ENCODE measurements around the gene BRPF1.
"Not testable (repeated sequence)": the region's sequence is repeated elsewhere in the genome, so short reads cannot be mapped to it uniquely, and the experiment has no call there.

Gene BRPF1

DNA sequence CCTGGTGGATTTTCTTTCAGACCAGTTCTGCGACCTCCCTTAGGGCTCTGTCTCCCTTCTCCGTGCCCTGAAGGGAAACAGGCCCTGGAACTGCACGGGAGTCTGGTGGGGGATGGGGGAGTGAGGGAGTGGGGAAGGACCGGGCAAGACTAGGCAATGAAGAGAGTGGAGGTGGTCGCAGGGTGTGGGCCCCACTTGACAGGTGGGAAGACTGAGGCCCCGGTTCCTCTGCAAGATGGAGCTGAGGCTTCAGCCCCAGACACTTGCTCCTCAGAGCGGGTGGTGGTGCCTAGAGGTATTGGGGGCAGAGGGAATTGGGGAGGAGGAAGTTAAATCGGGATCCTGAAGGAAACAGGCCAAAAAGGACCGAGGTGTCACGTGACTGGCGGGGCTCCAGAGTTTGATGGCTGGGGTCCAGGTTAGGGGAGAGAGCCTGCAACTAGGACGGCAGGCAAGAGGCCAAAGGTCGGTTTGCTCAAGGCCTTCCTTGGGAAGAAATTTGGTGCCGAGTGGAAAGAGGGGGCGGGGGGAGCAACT lies 38.8 kb downstream of the BRPF1 start:
- DNase-seq = no peak

DNA sequence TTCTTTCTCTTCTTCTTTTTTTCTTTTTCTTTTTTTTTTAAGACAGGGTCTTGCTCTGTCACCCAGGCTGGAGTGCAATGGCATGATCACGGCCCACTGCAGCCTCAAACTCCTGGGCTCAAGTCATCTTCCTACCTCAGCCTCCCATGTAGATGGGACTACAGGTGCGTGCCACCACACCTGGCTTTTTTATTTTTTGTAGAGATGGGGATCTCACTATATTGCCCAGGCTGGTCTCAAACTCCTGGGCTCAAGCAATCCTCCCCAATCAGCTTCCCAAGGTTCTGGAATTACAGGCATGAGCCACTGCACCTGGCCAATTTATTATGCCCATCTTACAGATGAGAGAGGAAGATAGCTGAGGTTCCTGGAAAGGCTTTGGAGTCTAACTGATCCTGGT lies 39.5 kb downstream of the BRPF1 start:
- not testable (repeated sequence) for DNase-seq

DNA sequence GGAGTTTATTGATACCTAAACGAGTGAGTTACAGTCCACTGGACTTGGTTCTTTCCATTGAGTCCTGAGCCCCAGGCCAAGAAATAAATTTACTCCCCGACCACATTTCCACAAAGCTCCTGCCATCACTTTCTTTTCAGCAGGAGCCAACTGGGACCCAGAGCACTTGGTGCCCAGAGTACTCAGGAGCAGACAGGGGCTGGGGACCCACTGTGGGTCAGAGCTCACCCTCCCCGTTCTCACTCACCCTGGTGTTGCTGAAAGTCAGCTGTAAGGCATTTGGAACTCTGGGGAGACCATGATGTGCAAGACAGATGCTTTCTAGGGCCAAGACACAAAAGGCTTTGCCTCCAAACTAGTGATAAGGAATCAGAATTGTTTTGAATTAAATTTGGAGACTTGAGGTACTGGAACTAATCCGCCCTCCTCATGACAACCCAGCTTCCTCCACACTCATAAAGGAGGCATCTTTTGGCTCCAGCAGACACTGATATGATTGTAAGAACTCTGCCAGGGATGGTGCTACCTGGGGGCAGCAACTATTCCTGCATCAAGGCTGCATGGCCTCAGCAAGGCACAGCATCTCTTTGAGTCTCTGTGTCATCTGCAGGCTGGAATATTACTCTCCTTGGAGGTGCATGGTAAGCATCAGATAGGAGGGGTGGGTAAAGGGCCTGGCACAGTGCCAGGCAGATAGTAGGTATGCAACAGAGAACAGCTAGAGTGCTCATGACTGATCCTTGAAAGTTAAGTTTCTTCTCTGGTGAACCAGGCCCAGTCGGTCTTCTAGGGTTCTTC lies 45.6 kb downstream of the BRPF1 start:
- no peak for DNase-seq

DNA sequence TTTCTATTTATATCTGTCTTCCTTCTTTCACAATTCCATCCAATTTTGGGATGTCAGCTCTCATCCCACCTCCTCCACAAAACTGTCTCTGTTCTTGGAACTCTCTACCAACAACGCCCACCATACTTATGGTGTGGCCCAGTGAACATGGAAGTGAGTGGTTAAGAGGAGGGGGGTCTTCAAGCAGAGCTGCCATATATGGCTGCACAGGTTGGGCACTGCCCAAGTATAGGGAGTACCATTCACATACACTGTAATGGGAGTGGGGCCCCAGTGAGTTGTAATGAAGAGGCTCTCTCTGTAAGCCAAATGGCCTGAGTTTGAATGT lies 46.1 kb downstream of the BRPF1 start:
- DNase-seq = no peak

DNA sequence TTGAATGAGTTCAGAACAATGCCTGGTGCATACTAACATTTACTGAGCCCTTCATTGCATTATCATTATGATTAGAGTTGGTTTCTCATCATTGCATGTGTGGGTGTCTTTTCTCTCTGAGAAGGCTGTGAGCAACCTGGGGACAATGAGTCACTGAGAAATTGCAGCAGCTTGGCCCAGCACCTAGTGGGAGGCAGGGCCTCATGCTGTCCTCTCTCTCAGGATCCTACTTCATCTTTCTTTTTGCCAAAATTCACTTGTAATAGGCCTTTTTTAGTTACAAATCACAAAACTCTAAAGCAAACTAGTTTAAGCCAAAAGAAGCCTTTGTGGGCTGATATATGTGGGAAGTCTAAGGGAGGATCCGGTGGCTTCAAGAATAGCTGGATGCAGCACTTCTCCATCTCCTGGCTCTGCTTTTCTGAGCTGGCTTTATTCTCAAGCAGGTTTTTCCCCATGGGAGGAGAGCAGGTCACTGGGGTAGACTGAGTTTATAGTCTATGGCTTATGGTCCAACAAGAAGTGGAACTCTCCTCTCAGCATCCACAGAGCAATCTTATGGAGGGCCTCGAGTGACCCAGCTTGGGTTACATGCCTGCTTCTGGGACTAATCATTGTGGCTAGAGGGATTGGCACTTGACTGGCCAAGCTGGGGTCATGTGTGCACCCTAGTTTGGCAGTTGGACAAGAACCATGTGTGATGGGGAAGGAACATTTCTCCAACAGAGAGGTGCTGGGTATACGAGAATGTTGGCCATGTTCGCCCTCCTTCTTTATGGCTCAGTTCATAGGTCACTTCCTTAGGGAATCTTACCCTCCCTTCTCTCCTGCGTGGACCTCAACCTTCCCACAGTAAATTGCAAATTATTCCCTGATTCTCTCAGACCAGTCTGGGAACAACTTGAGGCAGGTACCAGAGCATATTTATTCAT lies 46.9 kb downstream of the BRPF1 start:
- DNase-seq = no peak

DNA sequence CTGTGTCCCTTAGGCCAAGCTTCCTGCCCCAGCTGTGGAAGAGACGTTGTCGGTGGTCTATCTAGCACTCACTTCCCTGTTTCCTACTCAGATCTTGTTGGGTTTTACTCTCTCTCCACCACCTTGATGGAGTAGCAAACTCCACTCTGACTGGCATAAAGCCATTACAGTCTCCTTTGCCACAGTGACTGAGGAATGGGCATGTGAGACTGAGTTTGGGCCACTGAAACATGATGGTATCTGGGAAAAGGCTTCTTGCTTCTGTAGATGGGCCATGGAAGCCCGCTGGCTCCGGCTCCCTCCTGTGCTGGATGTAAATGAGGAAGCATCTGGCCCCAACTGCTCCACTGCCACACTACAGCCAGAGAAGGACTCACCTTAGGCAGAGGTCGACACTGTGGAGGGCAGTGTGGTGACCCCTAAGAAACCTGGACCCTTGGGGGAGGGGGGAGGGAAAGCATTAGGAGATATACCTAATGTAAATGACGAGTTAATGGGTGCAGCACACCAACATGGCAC lies 47.6 kb downstream of the BRPF1 start:
- no peak for DNase-seq

DNA sequence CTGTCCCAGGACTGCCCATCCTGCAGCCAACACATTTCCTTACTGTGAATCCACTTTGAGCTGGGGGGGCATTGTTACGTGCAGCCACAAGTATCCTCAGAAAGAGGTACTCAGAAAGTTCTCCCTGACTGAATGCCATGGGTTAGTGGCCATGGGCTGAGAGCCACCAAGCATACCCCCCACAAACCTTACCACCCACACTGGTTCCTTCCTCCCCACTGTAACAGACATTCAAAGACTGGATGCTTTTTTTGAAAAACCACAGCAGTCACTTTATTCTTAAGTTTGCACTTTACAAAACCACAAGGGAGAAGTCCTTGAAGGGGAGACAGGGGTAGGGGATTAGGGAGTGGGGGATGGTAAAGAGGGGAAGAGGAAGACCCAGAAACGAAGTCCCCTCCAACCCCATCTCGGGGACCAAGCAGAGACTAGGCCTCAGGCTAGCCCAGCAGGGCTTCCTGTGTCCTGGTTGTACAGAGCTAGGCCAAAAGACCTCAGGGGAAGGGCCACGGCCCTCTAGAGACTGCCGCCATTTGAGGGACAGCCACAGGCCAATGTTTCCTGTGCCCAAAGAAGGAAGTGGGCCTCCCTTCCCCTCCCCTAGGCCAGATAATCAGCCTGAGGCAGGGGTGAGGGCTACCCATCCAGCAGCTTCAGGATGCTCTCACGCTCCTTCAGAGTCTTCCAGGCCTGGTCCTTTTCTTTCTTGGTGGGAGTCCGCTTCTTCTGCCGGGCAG lies 48.4 kb downstream of the BRPF1 start:
- no peak for DNase-seq

DNA sequence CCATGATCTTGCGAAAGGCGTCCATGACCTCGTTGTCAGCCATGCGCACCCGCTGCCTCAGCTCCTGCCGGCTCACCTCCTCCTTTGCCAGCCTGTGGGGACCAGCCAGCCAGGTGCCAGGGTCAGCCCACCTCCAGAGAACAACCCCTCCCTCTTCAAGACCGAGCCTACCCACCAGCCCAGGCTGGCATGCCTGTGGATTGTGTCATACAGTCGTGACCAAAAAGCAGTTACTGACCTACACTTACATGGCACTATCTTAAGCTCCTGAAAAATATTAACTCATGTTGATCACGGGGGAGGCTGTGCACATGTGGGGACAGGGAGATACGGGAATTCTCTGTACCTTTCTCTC lies 48.9 kb downstream of the BRPF1 start:
- no peak for DNase-seq

DNA sequence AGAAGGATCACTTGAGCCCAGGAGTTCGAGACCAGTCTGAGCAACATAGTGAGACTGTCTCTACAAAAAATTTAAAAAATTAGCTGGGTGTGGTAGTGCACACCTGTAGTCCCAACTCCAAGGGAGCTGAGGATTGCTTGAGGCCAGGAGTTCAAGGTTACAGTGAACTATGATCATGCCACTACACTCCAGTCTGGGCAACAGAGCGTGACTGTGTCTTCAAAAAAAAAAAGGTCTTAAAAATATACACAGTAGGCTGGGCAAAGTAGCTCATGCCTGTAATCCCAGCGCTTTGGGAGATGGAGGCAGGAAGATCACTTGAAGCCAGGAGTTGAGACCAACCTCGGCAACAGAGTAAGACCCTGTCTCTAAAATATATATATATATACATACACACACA lies 49.4 kb downstream of the BRPF1 start:
- DNase-seq = no peak

DNA sequence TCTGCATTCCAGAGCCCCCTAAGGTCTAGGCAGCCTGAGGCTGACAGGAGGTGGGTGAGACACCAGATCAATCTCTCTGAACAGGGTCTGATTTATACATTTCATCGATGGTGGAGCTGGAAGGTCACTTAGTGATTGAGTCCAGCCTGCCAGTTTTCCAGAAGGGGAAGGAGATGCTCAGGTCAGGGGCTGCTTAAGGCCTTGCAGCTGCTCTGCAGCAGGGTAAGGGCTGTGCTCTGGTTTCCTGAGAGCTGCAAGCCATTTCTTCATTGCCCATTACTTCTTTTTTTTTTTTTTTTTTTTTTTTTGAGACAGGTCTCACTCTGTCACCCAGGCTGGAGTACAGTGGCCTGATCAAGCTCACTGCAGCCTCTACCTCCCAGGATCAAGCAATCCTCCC lies 50.0 kb downstream of the BRPF1 start:
- DNase-seq = no peak

DNA sequence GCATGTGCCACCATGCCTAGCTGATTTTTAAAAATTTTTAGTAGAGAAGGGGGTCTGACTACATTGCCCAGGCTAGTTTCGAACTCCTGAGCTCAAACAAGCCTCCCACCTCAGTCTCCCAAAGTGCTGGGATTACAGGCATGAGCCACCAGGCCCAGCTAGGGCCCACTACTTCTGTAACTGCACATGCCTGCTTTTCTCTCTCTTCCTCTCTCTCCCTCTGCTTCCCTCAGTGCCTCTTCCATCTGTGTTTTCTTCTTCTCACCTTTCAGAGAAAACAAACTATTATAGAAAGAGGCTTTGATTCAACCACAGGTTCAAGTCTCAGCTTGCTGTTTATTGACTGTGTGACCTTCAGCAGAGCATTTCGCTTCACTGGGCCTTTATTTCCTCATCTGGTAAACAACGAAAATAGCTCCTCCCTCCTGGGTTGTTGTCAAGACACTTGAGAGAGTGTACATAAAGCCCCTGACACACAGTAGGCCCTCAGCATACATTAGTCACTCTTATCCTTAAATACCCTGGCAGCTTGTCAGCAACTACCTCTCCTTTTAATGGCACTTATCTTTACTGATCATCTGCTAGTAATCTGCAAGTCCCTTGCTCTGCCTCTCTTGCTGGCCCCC lies 50.6 kb downstream of the BRPF1 start:
- no peak for DNase-seq

DNA sequence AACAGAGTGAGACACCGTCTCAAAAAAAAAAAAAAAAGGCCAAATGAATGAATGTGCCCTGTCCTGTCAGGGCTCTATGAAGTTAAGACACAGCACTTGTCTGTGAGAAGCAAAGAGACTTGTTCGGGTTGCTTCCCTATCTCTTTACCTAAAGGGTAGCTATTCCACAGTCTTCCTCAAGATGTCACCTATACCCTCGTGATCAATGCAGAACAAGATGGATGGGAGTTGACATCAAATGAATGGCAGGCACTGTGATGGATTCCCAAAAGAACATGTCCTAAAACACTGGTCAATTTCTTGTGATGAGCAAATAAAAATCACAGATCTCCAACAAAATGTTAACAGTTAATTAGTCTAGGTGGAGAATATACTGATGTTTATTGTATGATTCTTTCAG lies 51.2 kb downstream of the BRPF1 start:
- no peak for DNase-seq

DNA sequence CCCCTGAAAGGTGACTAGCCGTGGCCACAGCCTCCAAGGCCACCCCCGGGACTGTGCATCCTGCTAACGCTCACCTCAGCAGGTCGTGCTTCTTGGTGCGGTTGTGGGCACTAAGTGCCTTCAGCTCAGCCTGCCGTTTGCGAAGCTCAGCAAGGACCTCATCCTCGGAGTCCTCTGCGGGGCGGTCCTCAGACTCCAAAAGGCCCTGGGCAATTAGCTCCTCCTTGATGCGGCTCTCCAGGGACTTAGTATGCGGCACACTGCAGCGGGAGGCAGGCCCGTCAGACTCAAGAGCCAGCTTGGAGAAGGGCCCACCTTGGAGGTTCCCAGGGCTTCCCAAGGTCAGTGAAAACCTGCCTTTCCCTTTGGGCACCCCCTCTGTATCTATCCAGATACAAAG lies 52.4 kb downstream of the BRPF1 start:
- no peak for DNase-seq

DNA sequence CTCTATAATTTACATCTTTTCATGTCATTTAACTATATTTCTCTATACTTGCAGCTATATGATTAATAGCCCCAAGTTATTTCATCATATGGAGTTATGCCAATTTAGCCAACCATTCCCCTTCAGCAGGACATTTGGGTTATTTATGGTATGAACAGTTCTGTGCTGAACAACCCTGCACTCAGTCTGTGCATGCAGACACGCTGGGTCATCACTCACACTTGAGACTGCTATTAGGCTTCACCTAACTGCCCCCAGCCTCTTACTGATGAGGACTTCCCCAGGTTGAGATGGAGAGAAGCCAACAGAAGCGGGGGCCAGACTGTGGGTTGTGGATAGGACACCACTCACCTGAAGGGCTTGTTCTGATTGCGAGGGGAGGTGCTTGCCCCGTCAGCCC lies 53.4 kb downstream of the BRPF1 start:
- no peak for DNase-seq

DNA sequence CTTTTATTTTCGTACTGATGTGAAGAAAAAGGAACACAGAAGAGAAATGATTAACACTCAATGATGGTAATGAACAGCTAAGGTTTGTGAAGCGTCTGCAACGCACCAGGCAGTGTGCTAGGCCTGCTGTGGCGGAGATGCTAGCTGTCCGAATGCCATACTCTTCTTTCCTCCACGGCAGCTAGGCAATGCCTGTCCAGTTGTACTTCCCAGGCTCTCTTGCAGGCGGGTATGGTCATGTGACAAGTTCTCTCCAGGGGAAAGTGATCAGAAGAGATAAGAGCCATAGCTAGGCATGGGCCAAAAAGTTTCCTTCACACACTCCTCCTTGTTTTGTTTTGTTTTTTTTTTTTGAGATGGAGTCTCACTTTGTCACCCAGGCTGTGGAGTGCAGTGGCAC lies 54.1 kb downstream of the BRPF1 start:
- no peak for DNase-seq

DNA sequence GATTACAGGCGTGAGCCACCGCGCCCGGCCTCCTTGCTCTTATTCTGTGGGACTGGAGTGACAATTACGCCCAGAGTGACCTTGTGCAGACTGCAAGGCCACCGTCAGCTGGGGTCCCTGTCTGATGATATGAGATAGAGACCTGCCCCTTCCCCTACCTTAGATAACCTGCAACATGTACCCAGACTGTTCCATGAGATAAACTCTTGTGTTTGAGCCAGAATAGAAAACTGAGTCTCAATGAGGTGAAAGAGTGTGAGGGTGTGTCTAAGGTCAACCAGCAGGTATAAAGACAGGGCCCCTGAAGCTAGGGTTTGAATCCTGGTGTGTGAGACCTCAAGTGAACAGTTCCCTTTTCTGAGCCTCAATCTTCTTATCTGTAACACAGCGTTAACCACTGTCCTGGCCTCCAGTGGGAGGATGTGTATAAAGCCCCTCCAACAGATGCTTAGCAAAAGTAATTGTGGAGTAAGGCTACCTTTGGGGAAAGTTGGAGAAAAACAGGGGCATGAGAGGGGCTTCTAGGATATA lies 54.7 kb downstream of the BRPF1 start:
- no peak for DNase-seq

DNA sequence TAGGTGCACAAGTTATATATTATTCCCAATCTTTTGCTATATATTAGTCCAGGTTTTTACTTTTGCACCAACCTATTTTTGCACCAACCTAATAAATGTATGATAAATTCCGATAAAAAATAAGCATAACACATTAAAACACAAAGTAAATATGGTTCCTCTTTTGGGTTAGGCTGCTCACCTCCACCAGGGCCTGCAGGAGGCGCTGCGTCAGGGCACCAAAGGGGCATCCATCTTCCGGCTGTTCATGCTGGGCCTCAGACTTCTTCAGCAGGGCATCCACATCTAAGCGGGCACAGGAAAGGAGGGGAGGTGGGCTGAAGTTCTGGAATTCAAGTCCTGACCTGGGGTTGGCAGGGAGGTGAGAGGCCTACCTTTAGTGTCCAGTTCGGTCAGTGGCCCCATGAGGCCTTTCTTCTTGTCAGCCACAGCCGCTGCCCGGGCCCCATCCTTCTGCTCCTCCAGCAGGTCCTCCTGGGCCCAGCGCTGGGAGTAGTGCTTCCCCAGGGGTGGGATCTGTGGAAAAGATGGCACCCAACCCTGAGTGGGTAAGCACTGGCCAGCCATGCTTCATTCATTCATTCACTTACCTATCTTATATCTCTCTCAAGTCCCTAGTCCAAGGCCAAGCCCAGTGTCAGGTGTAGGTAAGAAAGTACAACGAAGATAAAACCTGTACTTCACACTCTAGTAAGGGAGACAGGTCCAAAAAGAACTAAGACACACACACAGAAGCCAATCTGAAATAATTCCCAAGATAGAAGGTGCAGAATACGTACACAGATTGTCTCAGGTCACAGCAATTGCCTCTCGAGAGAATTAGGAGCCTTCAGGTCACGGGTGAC lies 55.5 kb downstream of the BRPF1 start:
- DNase-seq = no peak

DNA sequence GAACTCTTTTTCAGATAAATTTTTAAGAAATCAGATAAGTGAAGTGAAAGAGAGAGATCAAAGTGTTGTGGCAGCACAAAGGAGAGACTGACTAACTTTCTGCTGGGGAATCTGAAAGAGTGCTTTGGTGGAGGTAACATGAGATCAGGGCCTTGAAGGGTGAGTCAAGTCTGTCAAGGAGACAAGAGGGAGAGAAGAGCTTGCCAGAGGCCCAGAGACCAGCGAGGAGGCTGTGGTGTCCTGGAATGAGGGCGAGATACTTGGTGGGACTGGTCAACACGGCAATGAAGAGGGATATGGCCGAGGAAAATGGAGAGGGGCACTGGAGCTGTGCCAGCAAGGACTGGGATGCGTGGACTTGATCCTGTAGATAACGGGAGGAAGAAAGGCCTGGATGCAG lies 56.2 kb downstream of the BRPF1 start:
- DNase-seq = no peak

DNA sequence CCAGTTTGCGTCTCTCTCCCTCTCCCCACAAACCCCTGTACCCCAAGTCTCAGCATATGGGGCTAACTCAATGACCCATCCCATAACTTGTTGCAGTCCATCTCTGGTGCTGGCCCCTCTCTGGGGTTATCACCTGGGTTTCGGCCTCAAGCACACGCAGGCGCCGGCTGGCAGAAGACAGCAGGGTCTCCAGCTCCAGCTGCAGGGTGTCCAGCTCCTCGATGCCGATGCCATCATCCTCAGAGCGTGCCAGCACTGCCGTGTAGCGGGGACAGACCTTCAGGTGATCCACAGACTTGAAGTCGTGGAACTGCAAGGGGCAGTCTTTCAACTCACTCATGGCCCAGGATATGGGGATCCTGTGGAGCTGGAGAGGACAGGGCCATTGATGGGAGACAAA lies 59.6 kb downstream of the BRPF1 start:
- no peak for DNase-seq

DNA sequence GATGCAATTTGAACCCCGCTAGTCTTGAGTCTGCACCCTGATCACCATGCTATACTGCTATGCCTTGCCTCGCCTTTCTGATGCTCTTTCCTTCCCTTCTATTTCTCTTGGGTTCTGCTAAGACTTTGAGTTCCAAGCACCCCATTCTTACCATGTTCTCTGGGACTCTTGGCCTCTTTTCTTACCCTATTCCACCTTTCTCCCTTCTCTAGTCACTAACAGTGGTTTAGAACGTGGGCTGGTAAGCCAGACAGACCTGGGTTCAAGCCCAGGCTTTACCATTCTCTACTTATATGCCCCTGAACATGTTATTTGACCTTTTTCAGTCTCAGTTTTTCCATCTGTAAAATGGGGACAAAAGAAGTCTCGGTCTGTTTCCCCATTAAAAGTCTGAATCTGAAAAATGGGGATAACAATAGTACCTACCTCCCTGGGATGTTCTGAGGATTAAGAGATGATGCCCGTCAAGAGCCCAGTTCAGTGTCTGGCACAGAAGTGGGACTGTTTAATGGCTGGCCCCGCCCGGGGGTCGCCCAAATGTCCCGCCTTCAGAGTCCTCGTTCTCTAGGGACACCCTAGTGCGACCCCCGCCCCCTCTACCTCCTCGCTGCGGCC lies 60.4 kb downstream of the BRPF1 start:
- DNase-seq = no peak
